Naive B cell (primary cell): Measurements from ENCODE around the gene DPH6. TPM values are rescaled to one million over a fixed set of nuclear protein-coding genes. Genes with fewer than 3 reads are reported as not detected.

ENCODE experiments used
- ATAC-seq, 2 donors: fragments of 150-1000 bp; cut with Tn5 transposase; 2 replicates each; pipeline ENCODE4 v1.10.0; 2021; ENCODE audit warnings: low read depth in 2 of 2, mild to moderate bottlenecking in 2 of 2, moderate library complexity in 2 of 2
- DNase-seq: peaks from one replicate; pipeline ENCODE4 v3.0.0; 2022
- H3K27ac Mint-ChIP-seq, 6 donors: one replicate each; pipeline ENCODE4 v1.8.0; 2020 to 2022; ENCODE audit warnings: mild to moderate bottlenecking in 6 of 6, mixed read lengths in 6 of 6, moderate library complexity in 5 of 6, inconsistent platforms in 2 of 6
- H3K27me3 Mint-ChIP-seq, 3 donors: one replicate each; pipeline ENCODE4 v1.8.0; 2021 to 2022; ENCODE audit warnings: mixed read lengths in 3 of 3, mild to moderate bottlenecking in 1 of 3
- H3K36me3 Mint-ChIP-seq, 2 donors: one replicate each; pipeline ENCODE4 v1.8.0; 2020 to 2022; ENCODE audit warnings: mixed read lengths in 2 of 2, inconsistent platforms in 1 of 2, mild to moderate bottlenecking in 1 of 2
- H3K4me1 Mint-ChIP-seq, 3 donors: one replicate each; pipeline ENCODE4 v1.8.0; 2020 to 2022; ENCODE audit warnings: mixed read lengths in 3 of 3, inconsistent platforms in 1 of 3, mild to moderate bottlenecking in 1 of 3, moderate library complexity in 1 of 3
- H3K4me3 Mint-ChIP-seq, 8 donors: one replicate each; pipeline ENCODE4 v1.8.0; 2020 to 2022; ENCODE audit warnings: mild to moderate bottlenecking in 8 of 8, mixed read lengths in 8 of 8, moderate library complexity in 8 of 8, inconsistent platforms in 2 of 8
- H3K9me3 Mint-ChIP-seq, 7 donors: one replicate each; pipeline ENCODE4 v1.8.0; 2020 to 2022; ENCODE audit warnings: mixed read lengths in 7 of 7, mild to moderate bottlenecking in 5 of 7, inconsistent platforms in 2 of 7, moderate library complexity in 1 of 7
- polyA plus RNA-seq, 6 donors: library from polyadenylated mRNA; unstranded; fragments of 300-500 nt; fragmentation: Illumina TruSeq; gene quantifications; one replicate each; pipeline ENCODE4 v1.2.3, GENCODE V29; 2021; ENCODE audit warnings: low read depth in 6 of 6

DPH6 gene
- polyA plus RNA-seq, 6 donors from 2014 or later: 14.1 to 31.0 (median 22.3) TPM

GRCh38 chr15:35323141-35323540 is 222.8 kb downstream of the DPH6 start:
- DNase-seq (no peak), ATAC-seq (no peak)
- H3K27me3 Mint-ChIP-seq: no peaks in the 10 kb centered on the region
- H3K27ac Mint-ChIP-seq: no peak overlapping the region
- no peaks in the 10 kb centered on the region for H3K36me3 Mint-ChIP-seq
- H3K4me3 Mint-ChIP-seq: no peak overlapping the region
- no peaks in the 10 kb centered on the region for H3K9me3 Mint-ChIP-seq
- no peaks in the 10 kb centered on the region for H3K4me1 Mint-ChIP-seq

GRCh38 chr15:35321926-35322325 is 224.0 kb downstream of the DPH6 start:
- H3K27me3 Mint-ChIP-seq: no peaks in the 10 kb centered on the region
- no peaks in the 10 kb centered on the region for H3K36me3 Mint-ChIP-seq
- no peak overlapping the region for H3K4me3 Mint-ChIP-seq
- H3K27ac Mint-ChIP-seq: no peak overlapping the region
- no peaks in the 10 kb centered on the region for H3K4me1 Mint-ChIP-seq
- no peak for DNase-seq
- ATAC-seq: no peak
- H3K9me3 Mint-ChIP-seq: peaks cover 0 to 2% (median 0%) of the 10 kb centered on the region in 7 donors

GRCh38 chr15:35320911-35321310 is 225.1 kb downstream of the DPH6 start:
- Mint-ChIP-seq H3K27me3 (no peaks in the 10 kb centered on the region), H3K27ac (no peak overlapping the region), H3K36me3 (no peaks in the 10 kb centered on the region), H3K4me3 (no peak overlapping the region), H3K4me1 (no peaks in the 10 kb centered on the region), H3K9me3 (peaks cover 0 to 6% (median 3%) of the 10 kb centered on the region in 7 donors)
- no peak for DNase-seq
- ATAC-seq: no peak
